Endometrium (tissue), 2 donors: ENCODE data around the gene GSK3B.
"Not testable (repeated sequence)": the region's sequence is repeated elsewhere in the genome, so short reads cannot be mapped to it uniquely, and the experiment has no call there.

Experiments used
- FAIRE-seq: peaks from 2 replicates; lab custom pipeline; 2012; peaks lifted over from hg19 to GRCh38; lab: Jason Lieb, UNC
- donor health status: control.
- donor health status: control.

Gene GSK3B

DNA sequence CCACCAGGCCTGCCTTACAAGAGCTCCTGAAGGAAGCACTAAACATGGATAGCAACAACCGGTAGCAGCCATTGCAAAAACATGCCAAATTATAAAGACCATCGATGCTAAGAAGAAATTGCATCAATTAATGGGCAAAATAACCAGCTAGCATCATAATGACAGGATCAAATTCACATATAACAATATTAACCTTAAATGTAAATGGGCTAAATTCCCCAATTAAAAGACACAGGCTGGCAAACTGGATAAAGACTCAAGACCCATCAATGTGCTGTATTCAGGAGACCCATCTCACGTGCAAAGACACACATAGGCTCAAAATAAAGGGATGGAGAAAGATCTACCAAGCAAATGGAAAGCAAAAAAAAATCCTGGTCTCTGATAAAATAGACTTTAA is 88.5 kb downstream of the GSK3B start:
- not testable (repeated sequence) for FAIRE-seq

DNA sequence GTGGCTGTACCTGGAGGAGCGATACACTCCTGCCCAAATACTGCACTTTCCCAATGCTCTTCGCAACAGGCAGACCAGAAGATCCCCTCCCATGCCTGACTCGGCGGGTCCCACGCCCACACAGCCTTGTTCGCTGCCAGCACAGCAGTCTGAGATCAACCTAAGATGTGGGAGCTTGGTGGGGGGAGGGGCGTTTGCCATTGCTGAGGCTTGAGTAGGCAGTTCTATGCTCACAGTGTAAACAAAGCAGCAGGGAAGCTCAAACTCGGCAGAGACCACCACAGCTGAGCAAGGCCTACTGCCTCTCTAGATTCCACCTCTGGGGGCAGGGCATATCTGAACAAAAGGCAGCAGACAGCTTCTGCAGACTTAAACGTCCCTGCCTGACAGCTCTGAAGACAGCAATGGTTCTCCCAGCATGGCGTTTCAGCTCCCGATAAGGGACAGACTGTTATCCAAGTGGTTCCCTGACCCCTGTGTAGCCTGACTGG is 90.2 kb downstream of the GSK3B start:
- not testable (repeated sequence) for FAIRE-seq

DNA sequence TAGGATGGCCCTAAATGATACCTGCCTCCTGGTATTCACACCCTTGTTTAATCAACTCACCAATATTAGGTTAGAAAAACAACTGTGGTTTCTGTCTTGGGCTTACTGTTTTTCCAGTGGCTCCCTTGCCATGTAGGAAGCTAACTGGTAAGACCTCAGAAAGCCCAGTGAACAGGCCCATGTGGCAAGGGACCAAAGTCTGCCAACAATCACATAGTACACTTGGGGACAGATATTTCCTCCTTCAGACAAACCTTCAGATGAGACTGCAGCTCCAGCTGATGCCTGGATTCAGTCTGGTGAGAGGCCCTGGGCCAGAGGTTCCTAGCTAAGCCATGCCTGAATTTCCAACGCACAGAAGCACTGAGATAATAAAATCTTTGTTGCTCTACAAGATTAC is 96.1 kb downstream of the GSK3B start:
- no peak for FAIRE-seq

DNA sequence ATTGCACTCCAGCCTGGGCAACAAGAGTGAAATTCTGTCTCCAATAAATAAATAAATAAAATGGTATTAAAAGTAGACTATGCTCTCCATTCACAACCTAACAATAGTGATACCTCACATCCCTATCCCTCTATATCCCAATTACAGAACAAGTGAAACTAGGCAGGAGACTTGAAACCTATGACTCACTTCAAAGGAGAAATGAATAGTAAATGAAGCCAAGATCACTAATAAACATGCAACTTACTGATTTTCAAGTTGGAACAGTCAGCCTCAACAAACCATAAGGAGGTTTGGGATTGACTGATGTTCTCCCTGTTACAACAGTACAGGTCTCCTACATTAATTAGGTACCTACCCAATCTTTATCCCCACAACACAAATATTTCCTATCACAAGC is 103.4 kb downstream of the GSK3B start:
- no peak for FAIRE-seq

DNA sequence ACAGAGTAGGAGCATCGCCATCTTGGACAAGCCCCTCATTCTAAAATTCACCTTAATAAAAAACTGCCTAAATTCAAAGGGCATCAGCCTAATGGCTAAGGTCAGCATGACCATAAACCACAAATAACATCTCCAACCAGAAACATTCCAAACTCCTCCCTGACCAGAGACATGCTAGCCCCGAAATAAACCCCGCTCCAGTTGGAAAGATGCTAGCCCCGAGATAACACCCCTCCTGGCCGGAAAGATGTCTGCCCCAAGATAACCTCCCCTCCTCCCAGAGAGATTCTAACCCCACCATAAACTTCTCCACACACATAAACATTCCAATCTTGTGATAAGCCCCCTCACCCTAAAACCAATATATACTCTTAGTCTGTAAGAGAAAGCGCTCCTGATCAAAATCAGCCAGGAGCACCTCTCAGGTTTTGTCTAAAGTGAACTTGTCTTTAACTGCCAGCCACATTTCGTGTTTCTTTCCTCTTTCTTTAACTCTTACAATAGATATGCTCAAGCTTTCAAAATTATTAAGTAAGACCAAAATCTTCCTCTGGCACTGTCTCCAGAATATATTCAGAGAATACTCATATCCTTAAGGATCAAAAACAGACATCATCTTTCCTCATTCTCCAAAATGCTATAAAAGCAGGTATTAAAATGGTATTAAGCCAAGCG is 104.1 kb downstream of the GSK3B start:
- FAIRE-seq: no peak

DNA sequence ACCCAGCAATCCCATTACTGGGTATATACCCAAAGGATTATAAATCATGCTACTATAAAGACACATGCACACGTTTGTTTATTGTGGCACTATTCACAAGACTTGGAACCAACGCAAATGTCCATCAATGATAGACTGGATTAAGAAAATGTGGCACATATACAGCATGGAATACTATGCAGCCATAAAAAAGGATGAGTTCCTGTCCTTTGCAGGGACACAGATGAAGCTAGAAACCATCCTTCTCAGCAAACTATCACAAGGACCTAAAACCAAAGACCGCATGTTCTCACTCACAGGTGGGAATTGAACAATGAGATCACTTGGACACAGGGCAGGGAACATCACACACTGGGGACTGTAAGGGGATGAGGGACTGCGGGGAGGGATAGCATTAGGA is 107.4 kb downstream of the GSK3B start:
- FAIRE-seq: not testable (repeated sequence)

DNA sequence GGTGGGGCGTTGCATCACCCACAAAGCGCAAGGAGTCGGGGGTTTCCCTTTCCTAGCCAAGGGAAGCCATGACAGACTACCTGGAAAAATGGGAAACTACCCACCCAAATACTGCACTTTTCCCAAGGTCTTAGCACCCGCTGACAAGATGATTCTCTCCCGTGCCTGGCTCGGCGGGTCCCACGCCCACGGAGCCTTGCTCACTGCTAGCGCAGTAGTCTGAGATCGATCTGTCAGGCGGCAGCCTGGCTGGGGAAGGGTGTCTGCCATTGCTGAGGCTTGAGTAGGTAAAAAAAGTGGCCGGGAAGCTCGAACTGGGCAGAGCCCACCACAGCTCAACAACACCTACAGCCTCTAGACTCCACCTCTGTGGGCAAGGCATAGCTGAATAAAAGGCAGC is 112.9 kb downstream of the GSK3B start:
- no peak for FAIRE-seq

DNA sequence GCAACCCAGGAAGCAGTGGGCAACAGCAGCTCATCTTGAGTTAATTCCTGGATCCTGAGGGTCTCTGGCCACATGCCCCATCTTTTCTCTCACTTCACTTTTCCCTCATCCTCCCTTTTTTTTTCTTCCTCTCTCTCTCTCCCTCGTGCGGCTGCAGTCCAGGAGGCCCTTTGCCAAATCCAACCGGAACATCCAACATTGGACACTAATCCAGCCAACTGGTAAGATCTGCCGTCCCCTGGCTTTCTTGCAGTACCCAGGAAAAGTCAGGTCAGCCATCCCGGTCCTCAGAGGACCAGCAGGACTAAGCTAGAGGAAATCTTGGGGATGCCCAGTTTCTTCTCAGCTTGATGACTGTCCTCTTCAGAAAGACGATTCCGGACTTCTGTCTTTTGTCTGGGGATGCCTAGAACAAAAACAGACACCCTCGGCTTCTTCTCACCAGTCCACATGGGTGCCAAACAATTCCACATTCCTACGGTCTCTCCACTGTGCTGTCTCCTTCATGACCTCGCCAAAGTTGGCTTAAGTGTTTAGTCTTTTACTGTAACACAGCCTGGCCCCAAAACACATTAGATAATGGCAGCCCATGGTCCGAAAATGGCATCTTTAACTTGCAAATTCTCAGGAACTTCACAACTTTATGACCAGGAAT is 115.6 kb downstream of the GSK3B start:
- FAIRE-seq: no peak

DNA sequence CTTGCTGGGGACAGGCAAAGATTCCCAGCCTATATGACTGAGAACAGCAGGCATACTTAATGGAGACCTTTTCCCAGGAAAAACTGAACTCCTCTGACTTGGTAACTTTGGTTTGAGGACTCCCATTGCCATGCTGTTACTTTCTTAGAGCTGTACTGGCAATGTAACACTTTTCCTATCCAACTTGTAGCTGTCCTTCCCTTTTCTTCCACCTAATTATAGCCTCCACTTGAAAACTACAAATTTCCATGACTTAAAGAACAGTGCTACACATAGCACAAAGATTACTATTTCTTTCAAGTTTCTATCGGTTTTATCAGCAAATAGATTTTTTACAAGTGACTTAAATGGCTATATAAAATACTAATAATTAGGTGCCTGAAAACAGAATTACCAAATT is 116.9 kb downstream of the GSK3B start:
- no peak for FAIRE-seq

DNA sequence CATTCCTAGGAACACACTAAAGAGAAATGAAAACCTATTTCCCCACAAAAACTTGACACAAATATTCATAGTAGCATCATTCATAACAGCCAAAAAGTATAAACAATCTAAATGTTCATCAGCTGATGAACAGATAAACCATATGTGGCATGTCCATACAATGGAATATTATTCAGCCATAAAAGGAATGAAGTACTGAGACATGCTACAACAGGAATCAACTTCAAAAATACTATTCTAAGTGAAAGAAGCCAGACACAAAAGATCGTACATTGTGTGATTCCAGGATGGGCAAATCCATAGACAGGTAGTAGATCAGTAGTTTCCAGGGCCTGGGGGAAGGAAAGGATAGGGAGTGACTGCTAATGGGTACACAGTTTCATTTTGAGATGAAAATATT is 118.0 kb downstream of the GSK3B start:
- no peak for FAIRE-seq

DNA sequence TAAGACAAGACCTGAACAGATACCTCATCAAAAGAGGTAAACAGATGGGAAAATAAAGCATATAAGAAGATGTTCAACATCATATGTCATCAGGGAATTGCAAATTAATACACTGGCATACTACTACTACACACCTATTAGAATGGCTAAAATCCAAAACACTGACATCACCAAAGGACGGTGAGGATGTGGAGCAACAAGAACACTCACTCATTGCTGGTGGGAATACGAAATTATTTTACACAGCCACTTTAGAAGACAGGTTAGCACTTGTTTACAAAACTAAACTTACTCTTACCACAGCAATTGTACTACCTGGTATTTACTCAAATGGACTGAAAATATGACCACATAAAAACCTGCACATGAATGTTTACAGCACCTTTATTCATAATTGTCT is 119.6 kb downstream of the GSK3B start:
- FAIRE-seq: no peak

DNA sequence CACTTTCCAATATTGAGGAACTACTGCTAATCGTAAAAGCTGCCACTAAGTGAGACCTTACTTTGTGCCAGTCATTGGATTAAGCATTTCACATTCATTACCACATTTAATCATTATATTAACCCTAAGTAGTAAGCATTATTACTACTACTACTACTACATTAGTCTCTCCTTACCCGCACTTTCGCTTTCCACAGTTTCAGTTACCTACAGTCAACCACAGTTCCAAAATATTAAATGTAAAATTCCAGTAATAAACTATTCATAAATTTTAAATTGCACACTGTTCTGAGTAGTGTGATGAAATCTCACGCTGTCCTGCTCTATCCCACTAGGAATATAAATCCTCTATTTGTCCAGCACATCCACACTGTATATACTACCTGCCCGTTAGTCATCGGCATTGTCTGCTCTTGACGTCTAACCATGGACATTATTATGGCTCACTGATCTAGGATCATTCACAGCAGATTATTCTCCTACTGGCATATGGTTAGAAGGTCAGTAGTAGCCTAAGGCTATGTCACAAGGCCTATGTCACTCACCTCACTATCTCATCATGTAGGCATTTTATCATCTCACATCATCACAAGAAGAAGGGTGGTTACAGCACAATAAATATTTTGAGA is 121.1 kb downstream of the GSK3B start:
- FAIRE-seq: no peak

DNA sequence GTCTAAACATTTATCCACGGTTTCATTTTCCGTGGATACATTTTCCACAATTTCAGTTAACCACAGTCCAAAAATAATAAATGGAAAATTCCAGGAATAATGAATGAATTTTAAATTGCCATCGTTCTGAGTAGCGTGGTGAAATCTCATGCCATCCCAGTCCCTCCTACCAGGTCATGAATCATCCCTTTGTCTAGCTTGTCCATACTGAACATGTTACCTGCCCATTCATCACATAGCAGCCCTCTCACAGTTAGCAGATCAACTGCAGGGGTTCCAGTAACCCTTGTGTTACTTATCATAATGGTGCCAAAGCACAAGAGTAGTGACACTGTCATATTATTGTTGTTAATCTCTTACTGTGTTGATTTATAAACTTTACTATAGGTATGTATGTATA is 124.5 kb downstream of the GSK3B start:
- no peak for FAIRE-seq

DNA sequence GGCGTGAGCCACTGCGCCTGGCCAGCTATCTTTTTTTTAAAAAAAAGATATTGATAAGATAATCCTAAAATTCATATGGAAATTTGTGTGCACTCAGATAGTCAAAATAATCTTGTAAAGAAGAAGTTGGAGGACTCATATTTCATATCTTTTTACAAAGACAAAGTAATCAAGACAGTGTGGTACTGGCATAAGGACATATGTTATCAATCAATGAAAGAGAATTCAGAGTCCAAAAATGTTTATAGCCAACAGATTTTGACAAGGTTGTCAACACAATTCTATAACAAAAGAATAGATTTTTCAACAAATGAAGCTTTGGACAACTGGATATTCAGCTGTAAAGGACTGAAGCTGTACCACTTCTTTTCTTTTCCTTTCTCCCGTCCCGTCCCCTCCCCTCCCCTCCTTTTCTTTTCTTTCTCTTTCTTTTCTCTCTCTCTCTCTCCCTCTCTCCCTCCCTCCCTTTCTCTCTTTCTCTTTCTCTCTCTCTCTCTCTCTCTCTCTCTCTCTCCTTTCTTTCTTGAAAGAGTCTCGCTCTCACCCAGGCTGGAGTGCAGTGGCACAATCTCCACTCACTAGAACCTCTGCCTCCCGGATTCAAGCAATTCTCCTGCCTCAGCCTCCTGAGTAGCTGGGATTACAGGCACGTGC is 126.8 kb downstream of the GSK3B start:
- FAIRE-seq: no peak

DNA sequence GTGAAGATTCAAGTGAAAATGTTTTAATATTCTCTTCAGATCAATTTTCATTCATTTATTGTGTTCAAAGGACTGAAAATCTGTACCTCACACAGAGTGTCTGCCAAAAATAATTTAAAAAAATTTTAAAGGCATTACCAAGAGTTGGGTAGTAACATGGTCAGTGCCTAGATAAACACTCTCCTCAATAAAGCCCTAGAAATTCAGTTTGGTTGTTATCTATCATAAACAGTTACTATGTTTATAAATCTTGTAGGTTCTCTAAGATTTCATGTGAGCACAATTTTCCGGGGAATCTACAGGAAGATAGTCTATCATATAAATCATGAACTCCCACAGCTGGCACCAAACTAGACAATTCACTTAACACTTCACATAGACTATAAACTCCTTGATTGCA is 128.6 kb downstream of the GSK3B start:
- FAIRE-seq: no peak

DNA sequence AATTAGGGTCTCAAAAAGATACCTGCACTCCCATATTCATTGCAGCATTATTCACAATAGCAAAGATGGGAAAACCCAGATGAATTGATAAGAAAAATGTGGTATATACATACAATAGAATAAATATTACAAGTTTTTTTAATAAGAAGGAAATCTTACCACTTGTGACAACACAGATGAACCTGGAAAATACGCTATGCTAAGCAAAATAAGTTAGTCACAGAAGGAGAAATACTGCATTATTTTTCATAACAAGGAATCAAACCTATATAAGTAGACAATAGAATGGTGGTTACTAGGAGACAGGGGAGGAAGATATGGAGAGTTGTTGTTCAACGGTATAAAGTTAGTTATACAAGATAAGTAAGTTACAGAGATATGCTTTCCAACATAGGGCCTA is 130.0 kb downstream of the GSK3B start:
- no peak for FAIRE-seq

DNA sequence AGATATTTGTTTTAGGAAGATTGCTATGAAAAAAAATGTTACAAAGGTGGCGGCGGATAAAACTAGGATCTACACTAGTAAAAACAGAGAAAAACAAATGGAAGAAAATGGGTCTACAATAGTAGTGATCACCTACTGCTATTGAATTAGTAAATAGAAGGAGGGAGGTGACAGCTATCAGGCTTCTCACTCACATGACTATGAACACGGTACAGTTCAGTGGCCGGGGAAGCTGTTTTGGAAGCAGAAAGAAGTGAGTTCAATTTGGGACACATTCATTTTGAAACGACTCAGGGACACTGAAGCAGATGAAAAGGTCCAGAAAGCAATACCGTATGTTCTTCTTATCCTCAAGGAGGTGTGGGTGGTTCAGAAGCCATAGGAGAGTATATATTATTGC is 138.3 kb downstream of the GSK3B start:
- no peak for FAIRE-seq

DNA sequence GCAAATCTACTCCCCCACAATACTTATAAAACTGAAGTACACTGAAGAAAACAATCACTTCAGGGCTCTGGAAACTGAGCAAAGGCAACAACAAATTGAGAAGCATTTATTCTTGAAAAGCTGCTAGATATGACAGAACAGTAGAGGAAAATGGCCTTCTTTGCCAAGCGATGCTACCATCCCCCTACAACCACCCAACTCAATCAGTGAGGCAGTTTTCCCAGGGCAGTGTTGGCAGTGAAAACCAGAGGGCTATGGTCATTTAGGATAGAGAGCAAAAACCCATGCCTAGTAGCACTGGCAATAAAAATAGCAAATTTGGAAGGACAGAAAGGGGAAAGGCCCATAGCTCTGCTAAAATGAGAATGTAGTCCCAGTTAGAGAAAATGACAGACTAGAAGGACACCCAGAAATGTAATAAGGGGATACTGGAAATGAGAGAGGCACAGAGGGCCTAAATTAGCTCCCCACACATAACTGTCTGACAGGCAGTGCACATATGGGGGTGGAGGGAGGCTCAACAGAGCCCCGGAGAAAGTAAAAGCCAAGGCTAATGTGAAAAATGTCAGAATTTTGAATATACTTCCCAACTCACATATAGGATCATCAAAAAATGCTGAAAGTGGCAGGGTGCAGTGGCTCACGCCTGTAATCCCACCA is 143.5 kb downstream of the GSK3B start:
- no peak for FAIRE-seq

DNA sequence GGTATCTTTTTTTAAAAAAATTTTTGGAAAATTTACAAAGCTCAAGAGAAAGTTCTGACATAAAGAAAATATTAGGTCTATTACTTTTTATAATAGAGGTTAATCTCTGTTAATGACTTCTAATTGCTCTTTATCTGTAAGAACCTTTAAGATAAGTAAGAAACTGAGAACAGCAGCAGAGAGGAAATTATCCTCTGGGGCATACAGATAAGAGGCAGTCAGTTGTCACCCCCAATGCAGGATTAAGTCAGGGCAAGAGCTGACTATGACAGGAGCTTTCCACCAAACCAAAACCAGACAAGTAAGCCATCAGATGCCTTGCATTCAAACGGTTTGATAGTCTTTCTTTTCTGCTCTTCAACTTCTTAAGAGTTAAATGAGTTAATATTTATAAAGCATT is 149.0 kb downstream of the GSK3B start:
- FAIRE-seq: no peak

DNA sequence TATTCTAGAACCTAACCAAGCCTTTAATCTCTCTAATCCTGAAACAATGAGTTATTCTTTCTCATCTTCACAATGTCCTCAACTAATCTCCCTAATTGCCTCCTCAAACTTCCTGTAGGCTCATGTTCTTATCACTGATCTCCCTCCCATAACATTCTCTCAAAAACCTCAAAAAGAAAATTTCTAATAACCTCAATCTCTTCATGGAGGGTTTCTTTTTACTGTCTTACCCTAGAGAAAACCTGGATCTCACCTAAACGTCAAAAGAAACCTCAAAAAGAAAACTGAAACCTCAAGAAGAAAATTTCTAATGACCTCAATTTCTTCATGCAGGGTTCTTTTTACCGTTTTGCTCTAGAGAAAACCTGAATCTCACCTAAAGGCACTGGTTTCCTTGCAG is 150.2 kb downstream of the GSK3B start:
- no peak for FAIRE-seq

DNA sequence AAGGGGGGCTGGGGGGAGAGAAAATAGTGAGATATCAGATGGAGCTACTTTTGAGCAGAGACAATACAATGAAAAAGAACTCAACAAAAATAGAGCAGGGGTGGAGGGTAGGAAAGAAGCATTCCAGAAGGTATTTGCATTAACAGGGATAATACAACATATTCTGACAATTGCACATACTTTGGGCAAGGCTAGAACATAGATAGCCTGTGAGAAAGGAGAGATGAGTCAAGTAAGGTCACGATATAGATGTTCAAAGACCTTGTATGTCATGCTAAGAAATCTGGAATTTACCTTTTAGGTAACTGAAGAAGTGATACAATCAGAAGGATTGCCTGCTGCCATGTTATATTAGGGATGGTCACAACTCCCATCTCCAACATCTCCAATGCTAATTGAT is 155.2 kb downstream of the GSK3B start:
- no peak for FAIRE-seq

DNA sequence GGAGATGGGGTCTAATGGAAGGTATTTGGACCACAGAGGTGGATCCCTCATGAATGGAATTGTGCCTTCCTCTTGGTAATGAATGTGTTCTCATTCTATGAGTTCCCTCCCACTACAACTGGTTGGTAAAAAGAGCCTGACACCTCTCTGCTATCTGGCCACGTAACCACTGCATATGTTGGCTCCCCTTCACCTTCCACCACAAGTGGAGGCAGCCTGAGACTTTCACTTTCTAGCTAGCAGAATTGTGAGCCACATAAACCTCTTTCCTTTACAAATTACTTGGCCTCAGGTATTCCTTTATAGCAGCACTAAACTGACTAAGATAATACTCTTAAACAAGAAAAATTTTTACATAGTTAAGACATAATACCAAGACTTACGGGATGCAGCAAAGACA is 157.0 kb downstream of the GSK3B start:
- no peak for FAIRE-seq

DNA sequence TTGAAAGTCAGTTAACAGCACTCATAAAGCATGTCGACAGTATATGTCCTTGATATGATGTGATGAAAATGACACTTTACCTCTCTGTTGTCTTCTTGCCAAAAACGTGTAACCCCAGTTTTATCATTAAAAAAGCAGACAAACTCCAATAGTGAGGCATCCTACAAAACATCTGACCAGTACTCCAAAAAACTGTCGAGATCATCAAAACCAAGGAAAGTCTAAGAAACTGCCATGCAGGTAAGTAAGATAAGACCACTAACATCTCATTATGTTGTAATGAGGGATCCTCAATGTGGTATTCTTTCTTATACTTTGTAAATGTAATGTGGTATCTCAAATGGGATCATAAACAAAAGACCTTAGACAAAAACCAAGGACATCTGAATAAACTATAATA is 160.0 kb downstream of the GSK3B start:
- FAIRE-seq: no peak
